Prostate gland (tissue), 2 donors: ENCODE results near the gene RMND5B.

Source experiments
- POLR2A ChIP-seq: fragments of 450-650 bp; IDR thresholded peaks from one replicate; pipeline ENCODE4 v1.6.1; 2016; ENCODE audit warnings: antibody characterized with exemption, mild to moderate bottlenecking
- POLR2AphosphoS5 ChIP-seq: sonication (generic); formaldehyde crosslinking; IDR thresholded peaks from one replicate; pipeline ENCODE4 v1.6.1; 2017; ENCODE audit warnings: antibody characterized with exemption
- TF ChIP-seq, protein P1 (sequence below), 4 experiments: fragments of 200-600 bp in 2 of 4; fragments of 450-650 bp in 2 of 4; sonication (generic) in 2 of 4; IDR thresholded peaks; 1 replicate in 3 of 4; 2 replicates in 1 of 4; pipeline ENCODE4 v1.5.1; 2016 to 2019; ENCODE audit warnings: antibody characterized with exemption in 4 of 4, mild to moderate bottlenecking in 2 of 4, moderate library complexity in 2 of 4

- TF ChIP-seq, protein P1, sequence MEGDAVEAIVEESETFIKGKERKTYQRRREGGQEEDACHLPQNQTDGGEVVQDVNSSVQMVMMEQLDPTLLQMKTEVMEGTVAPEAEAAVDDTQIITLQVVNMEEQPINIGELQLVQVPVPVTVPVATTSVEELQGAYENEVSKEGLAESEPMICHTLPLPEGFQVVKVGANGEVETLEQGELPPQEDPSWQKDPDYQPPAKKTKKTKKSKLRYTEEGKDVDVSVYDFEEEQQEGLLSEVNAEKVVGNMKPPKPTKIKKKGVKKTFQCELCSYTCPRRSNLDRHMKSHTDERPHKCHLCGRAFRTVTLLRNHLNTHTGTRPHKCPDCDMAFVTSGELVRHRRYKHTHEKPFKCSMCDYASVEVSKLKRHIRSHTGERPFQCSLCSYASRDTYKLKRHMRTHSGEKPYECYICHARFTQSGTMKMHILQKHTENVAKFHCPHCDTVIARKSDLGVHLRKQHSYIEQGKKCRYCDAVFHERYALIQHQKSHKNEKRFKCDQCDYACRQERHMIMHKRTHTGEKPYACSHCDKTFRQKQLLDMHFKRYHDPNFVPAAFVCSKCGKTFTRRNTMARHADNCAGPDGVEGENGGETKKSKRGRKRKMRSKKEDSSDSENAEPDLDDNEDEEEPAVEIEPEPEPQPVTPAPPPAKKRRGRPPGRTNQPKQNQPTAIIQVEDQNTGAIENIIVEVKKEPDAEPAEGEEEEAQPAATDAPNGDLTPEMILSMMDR (IDR thresholded peaks at IDR 0.05), result no peak
- TF ChIP-seq POLR2A, result no peak
- no peak for TF ChIP-seq POLR2AphosphoS5
These were observed 15.0 kb upstream of the RMND5B start for GRCh38 chr5:178115814-178116142.
